MM.1S (cell line): ENCODE data around the gene ENOX2.

Experiments
- DNase-seq: peaks from one replicate; pipeline ENCODE4 v3.0.0-alpha.2; 2015
- H2AFZ ChIP-seq: fragments of 300-600 bp; sonication (generic); 2 replicates; pipeline ENCODE4 v1.6.0; 2016; ENCODE audit warnings: antibody characterized with exemption, low read length
- H3F3A ChIP-seq: fragments of 300-600 bp; sonication (generic); 2 replicates; pipeline ENCODE4 v1.6.1; 2016; ENCODE audit warnings: mild to moderate bottlenecking, antibody characterized with exemption, low read length, moderate library complexity, mixed read lengths; ENCODE audit not compliant: insufficient read depth
- H3K27ac ChIP-seq: fragments of 300-600 bp; sonication (generic); 2 replicates; pipeline ENCODE4 v1.5.1; 2016; ENCODE audit warnings: mild to moderate bottlenecking, low read length
- H3K27me3 ChIP-seq: fragments of 300-600 bp; sonication (generic); replicated peaks from 2 replicates; pipeline ENCODE4 v1.6.0; 2016; ENCODE audit warnings: low read length; ENCODE audit not compliant: insufficient read depth
- H3K36me3 ChIP-seq: fragments of 300-600 bp; sonication (generic); replicated peaks from 2 replicates; pipeline ENCODE4 v1.6.1; 2016; ENCODE audit warnings: mild to moderate bottlenecking, low read length, mixed read lengths; ENCODE audit not compliant: insufficient read depth
- H3K4me1 ChIP-seq: fragments of 300-600 bp; sonication (generic); 2 replicates; pipeline ENCODE4 v1.6.1; 2016; ENCODE audit warnings: low read length, mixed read lengths
- H3K4me2 ChIP-seq: fragments of 300-600 bp; sonication (generic); 2 replicates; pipeline ENCODE4 v1.6.0; 2016; ENCODE audit warnings: low read depth, low read length
- H3K4me3 ChIP-seq: fragments of 300-600 bp; sonication (generic); 2 replicates; pipeline ENCODE4 v1.5.1; 2016; ENCODE audit warnings: low read length, mixed read lengths
- H3K79me2 ChIP-seq: fragments of 300-600 bp; sonication (generic); 2 replicates; pipeline ENCODE4 v1.6.1; 2016; ENCODE audit warnings: mixed run types, low read length, mixed read lengths
- H3K9ac ChIP-seq: fragments of 300-600 bp; sonication (generic); 2 replicates; pipeline ENCODE4 v1.6.1; 2016; ENCODE audit warnings: low read length, mixed read lengths
- H3K9me2 ChIP-seq: fragments of 300-600 bp; sonication (generic); replicated peaks from 2 replicates; pipeline ENCODE4 v1.6.1; 2016; ENCODE audit warnings: mild to moderate bottlenecking, low read length, mixed read lengths; ENCODE audit not compliant: insufficient read depth
- H3K9me3 ChIP-seq: fragments of 300-600 bp; sonication (generic); replicated peaks from 2 replicates; pipeline ENCODE4 v1.6.1; 2016; ENCODE audit warnings: mild to moderate bottlenecking, low read length, mixed read lengths; ENCODE audit not compliant: insufficient read depth
- H4K20me1 ChIP-seq: fragments of 300-600 bp; sonication (generic); 2 replicates; pipeline ENCODE4 v1.6.1; 2016; ENCODE audit warnings: mild to moderate bottlenecking, low read length, moderate library complexity, mixed read lengths; ENCODE audit not compliant: insufficient read depth
- EZH2 ChIP-seq: fragments of 300-600 bp; sonication (generic); optimal IDR thresholded peaks from 2 replicates; pipeline ENCODE3; 2017; ENCODE audit warnings: low read depth, mild to moderate bottlenecking, antibody characterized with exemption, low read length, mixed read lengths
- EZH2phosphoT487 ChIP-seq: fragments of 300-600 bp; sonication (generic); IDR thresholded peaks from 2 replicates; pipeline ENCODE4 v1.6.1; 2018; ENCODE audit warnings: antibody characterized with exemption, low read length
- TF ChIP-seq, protein P1 (sequence below): fragments of 300-600 bp; sonication (generic); IDR thresholded peaks from 2 replicates; pipeline ENCODE4 v1.5.1; 2016; ENCODE audit warnings: antibody characterized with exemption, low read length, mixed read lengths

Gene ENOX2

GRCh38 chrX:130902783-130903613 is at the start of gene ENOX2:
ENOX2 (minus strand) TSS chrX:130903209; CDS start chrX:130703216, 199,993 bp downstream.
- peak within 1 kb of the TSS; percentile 75 for H3K4me3 ChIP-seq
- H3K79me2 ChIP-seq = no peaks in the 10 kb centered on the region; the same call in 1 of the 2 replicates
- peak within 1 kb of the TSS; percentile 41; the same call in 1 of the 2 replicates for H3K27ac ChIP-seq
- H2AFZ ChIP-seq = peak within 1 kb of the TSS; percentile 49; the same call in 1 of the 2 replicates
- H3K36me3 ChIP-seq = no peaks in the 10 kb centered on the region
- H3K27me3 ChIP-seq = no peaks in the 10 kb centered on the region
- H3K9me3 ChIP-seq = no peaks in the 10 kb centered on the region
- no peaks in the 10 kb centered on the region for H4K20me1 ChIP-seq
- H3F3A ChIP-seq = no peaks in the 10 kb centered on the region
- H3K4me1 ChIP-seq = no peaks in the 10 kb centered on the region
- H3K9me2 ChIP-seq = no peaks in the 10 kb centered on the region
- TF ChIP-seq EZH2phosphoT487 = no peak
- TF ChIP-seq, protein P1, sequence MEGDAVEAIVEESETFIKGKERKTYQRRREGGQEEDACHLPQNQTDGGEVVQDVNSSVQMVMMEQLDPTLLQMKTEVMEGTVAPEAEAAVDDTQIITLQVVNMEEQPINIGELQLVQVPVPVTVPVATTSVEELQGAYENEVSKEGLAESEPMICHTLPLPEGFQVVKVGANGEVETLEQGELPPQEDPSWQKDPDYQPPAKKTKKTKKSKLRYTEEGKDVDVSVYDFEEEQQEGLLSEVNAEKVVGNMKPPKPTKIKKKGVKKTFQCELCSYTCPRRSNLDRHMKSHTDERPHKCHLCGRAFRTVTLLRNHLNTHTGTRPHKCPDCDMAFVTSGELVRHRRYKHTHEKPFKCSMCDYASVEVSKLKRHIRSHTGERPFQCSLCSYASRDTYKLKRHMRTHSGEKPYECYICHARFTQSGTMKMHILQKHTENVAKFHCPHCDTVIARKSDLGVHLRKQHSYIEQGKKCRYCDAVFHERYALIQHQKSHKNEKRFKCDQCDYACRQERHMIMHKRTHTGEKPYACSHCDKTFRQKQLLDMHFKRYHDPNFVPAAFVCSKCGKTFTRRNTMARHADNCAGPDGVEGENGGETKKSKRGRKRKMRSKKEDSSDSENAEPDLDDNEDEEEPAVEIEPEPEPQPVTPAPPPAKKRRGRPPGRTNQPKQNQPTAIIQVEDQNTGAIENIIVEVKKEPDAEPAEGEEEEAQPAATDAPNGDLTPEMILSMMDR = no peak
- TF ChIP-seq EZH2 = no peak
- DNase-seq = peak; percentile 94
- peak within 1 kb of the TSS; percentile 76 for H3K4me2 ChIP-seq
- peak within 1 kb of the TSS; percentile 73 for H3K9ac ChIP-seq

DNA sequence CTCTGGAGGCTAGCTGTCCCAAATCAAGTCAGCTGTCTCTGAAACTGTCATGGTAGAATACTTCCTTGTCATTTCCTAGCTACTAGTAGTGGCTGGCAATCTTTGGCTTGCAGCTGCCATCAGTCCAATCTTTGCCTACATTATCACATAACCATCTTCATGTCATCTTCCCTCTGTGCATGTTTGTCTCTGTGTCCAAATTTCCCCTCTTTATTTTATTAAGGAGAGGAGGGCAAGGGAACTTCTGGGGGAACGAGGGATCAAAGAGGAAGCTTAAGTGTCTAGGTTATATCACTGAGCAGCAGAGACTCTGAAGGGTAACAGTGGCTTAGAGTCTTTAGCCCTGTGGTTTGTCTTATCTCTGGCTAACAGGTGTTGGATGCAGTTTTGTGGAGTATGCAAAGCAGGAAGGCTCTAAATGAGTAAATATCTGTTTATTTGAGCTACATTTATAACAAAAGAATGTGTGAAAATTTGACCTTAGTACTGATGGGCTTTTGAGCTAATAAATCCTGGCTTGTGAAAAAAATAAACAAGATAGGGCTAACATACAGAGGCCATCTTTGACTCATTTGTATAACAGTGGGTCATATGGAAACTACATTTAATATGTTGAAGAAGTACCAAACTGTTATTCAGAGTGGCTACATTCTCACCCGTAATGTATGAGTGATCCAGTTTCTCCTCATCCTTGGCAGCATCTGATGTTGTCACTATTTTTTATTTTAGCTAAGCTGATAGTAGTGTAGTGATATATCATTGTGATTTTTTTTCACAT is 49.4 kb upstream of the ENOX2 start:
- no peak overlapping the region for H3K9ac ChIP-seq
- H3K36me3 ChIP-seq = no peaks in the 10 kb centered on the region
- H3K9me3 ChIP-seq = no peaks in the 10 kb centered on the region
- H3K4me3 ChIP-seq = no peak overlapping the region
- no peak for DNase-seq
- H3K4me1 ChIP-seq = no peaks in the 10 kb centered on the region
- no peak overlapping the region for H3K27ac ChIP-seq
- no peaks in the 10 kb centered on the region for H3K9me2 ChIP-seq
- no peaks in the 10 kb centered on the region for H3F3A ChIP-seq
- H3K79me2 ChIP-seq = no peaks in the 10 kb centered on the region
- no peaks in the 10 kb centered on the region for H4K20me1 ChIP-seq
- no peak overlapping the region for H2AFZ ChIP-seq
- TF ChIP-seq EZH2phosphoT487 (no peak), EZH2 (no peak)
- TF ChIP-seq, protein P1 = no peak
- H3K4me2 ChIP-seq = no peak overlapping the region
- H3K27me3 ChIP-seq = no peaks in the 10 kb centered on the region

DNA sequence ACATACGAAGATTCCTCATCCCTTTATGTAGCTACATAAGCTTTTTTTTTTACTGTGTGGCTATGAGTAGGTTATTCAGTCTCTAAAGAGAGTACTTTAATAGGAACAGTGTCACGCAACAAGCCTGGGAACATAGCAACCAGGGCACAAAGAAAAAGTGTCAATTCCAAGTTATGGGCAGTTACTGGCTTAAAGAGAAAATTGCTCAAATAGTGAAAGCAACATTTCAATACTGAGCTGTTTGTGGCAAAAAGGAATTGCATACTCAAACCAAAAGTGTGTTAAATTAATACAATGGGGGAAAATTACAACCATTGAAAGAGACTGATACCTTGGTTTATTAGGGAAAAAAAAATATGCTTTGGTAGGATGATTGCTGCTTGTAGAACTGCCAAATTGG is 41.2 kb upstream of the ENOX2 start:
- no peak overlapping the region for H3K9ac ChIP-seq

More for the DNA sequence above, 41.2 kb upstream of the ENOX2 start:
- Histone ChIP-seq H4K20me1 (no peaks in the 10 kb centered on the region), H3K36me3 (no peaks in the 10 kb centered on the region), H3K4me2 (no peak overlapping the region), H3K9me2 (no peaks in the 10 kb centered on the region), H3K9me3 (no peaks in the 10 kb centered on the region), H3K27me3 (no peaks in the 10 kb centered on the region), H3K27ac (no peak overlapping the region), H3F3A (no peaks in the 10 kb centered on the region), H3K79me2 (no peaks in the 10 kb centered on the region), H3K4me1 (no peaks in the 10 kb centered on the region), H3K4me3 (no peak overlapping the region), H2AFZ (no peak overlapping the region)
- DNase-seq = no peak
- TF ChIP-seq, protein P1 = no peak
- TF ChIP-seq EZH2 (no peak), EZH2phosphoT487 (no peak)
